ENCODE data around the gene ZNF500. TPM values are rescaled to one million over a fixed set of nuclear protein-coding genes. Genes with fewer than 3 reads are reported as not detected.

The ZNF500 gene
- total and polyA plus RNA-seq, 2 donors (not counting 3 experiments of a cell fraction or from before 2014, with no cell fraction given): 8.6 to 13.5 TPM

- H2AFZ ChIP-seq (ENCODE audit: low read depth, low read length): peak overlapping the region; percentile 96
- peak overlapping the region; percentile 1 for H3K9ac ChIP-seq (replicated peaks; ENCODE audit: extremely low read depth, insufficient read depth, low read length)
- peaks cover 2 to 7% of the 10 kb centered on the region in 2 experiments for H3K36me3 ChIP-seq (ENCODE audit: control insufficient read depth in 2 of 2, extremely low read depth in 1 of 2, insufficient read depth in 2 of 2, low read length in 2 of 2)
- H3K27ac ChIP-seq (ENCODE audit: insufficient read depth, low read depth, low read length): no peak overlapping the region
- H3K4me1 ChIP-seq (ENCODE audit: control insufficient read depth, extremely low read depth, insufficient read depth, low read length): peaks cover 7% of the 10 kb centered on the region
- DNase-seq (ENCODE audit: low read depth, low spot score): no peak
- ChIA-PET CTCF (interaction anchor here (2.1 kb wide), 1 partner anchor 13 kb away, joined by 5 read pairs; the partner anchor contains the start of gene SEPTIN12), POLR2A (interaction anchor here (1.1 kb wide), 1 partner anchor 19 kb away, joined by 3 read pairs; no protein-coding TSS in a partner anchor)
- TF ChIP-seq EZH2 (IDR thresholded peaks at IDR 0.05; ENCODE audit: borderline replicate concordance, low read depth, low read length, severe bottlenecking): no peak
- TF ChIP-seq POLR2A (IDR thresholded peaks at IDR 0.05; ENCODE audit: low read depth, low read length): no peak
- no peak for TF ChIP-seq POLR2AphosphoS5 (IDR thresholded peaks at IDR 0.05; ENCODE audit: insufficient read depth, low read depth, low read length)
- dilution Hi-C loops (cut with MboI; ENCODE audit: extremely low pct_ligation_motif_present, low sequenced_read_pairs) (no loop called here), intact Hi-C loops (cut with micrococcal nuclease) (no loop called here)
- no peaks in the 10 kb centered on the region for H4K20me1 ChIP-seq (replicated peaks; ENCODE audit: control insufficient read depth, extremely low read depth, insufficient read depth, low read length)
- no peaks in the 10 kb centered on the region for H3K79me2 ChIP-seq (ENCODE audit: control insufficient read depth, insufficient read depth, low read length)
- no peak for FAIRE-seq
- H3K4me3 ChIP-seq (replicated peaks in 1 of 3; ENCODE audit: insufficient read depth in 1 of 3, low read depth in 1 of 3, low read length in 3 of 3): peak overlapping the region; percentile 59 to 76 (median 60)
- no TSS peak for BruUV-seq (replicated peaks)
- no peaks in the 10 kb centered on the region for H3K9me3 ChIP-seq (replicated peaks; ENCODE audit: control insufficient read depth, insufficient read depth, low read length)
- no peaks in the 10 kb centered on the region for H3K27me3 ChIP-seq (ENCODE audit: control insufficient read depth in 2 of 2, insufficient read depth in 2 of 2, low read length in 2 of 2)
- H3K9me1 ChIP-seq (replicated peaks; ENCODE audit: control insufficient read depth, extremely low read depth, insufficient read depth, low read length): no peaks in the 10 kb centered on the region
- peak overlapping the region; percentile 12 for H3K4me2 ChIP-seq (ENCODE audit: insufficient read depth, low read length)
These were observed 34.3 kb upstream of the ZNF500 start for GRCh38 chr16:4801051-4801961.

GRCh38 chr16:4800290-4801041 lies 33.5 kb upstream of the ZNF500 start:
- no peak for TF ChIP-seq CTCF (IDR thresholded peaks at IDR 0.05; ENCODE audit: extremely low read depth in 1 of 2, insufficient read depth in 1 of 2, low read depth in 1 of 2, low read length in 2 of 2)
- no peak for TF ChIP-seq MYC (IDR thresholded peaks at IDR 0.05; ENCODE audit: low read depth, low read length)
- no peak for TF ChIP-seq POLR2A (IDR thresholded peaks at IDR 0.05; ENCODE audit: low read depth, low read length)
- TF ChIP-seq EZH2 (IDR thresholded peaks at IDR 0.05; ENCODE audit: borderline replicate concordance, low read depth, low read length, severe bottlenecking): no peak
- TF ChIP-seq JUN (IDR thresholded peaks at IDR 0.05; ENCODE audit: borderline replicate concordance, insufficient read depth, insufficient read length, low read depth): no peak
- TF ChIP-seq MAX (IDR thresholded peaks at IDR 0.05; ENCODE audit: insufficient read depth, insufficient read length): no peak
- no peak for TF ChIP-seq GATA2 (IDR thresholded peaks at IDR 0.05; ENCODE audit: insufficient read depth, insufficient read length, low read depth, low read length)
- no peak for TF ChIP-seq FOS (IDR thresholded peaks at IDR 0.05; ENCODE audit: borderline replicate concordance, insufficient read depth, low read length)
- TF ChIP-seq POLR2AphosphoS5 (IDR thresholded peaks at IDR 0.05; ENCODE audit: insufficient read depth, low read depth, low read length): no peak
- Histone ChIP-seq H2AFZ (ENCODE audit: low read depth, low read length) (no peak overlapping the region), H3K9ac (replicated peaks; ENCODE audit: extremely low read depth, insufficient read depth, low read length) (no peak overlapping the region), H3K27me3 (ENCODE audit: control insufficient read depth in 2 of 2, insufficient read depth in 2 of 2, low read length in 2 of 2) (no peaks in the 10 kb centered on the region), H3K27ac (ENCODE audit: insufficient read depth, low read depth, low read length) (no peak overlapping the region), H3K9me3 (replicated peaks; ENCODE audit: control insufficient read depth, insufficient read depth, low read length) (no peaks in the 10 kb centered on the region), H3K4me3 (replicated peaks in 1 of 3; ENCODE audit: insufficient read depth in 1 of 3, low read depth in 1 of 3, low read length in 3 of 3) (no peak overlapping the region), H4K20me1 (replicated peaks; ENCODE audit: control insufficient read depth, extremely low read depth, insufficient read depth, low read length) (no peaks in the 10 kb centered on the region), H3K4me2 (ENCODE audit: insufficient read depth, low read length) (no peak overlapping the region), H3K9me1 (replicated peaks; ENCODE audit: control insufficient read depth, extremely low read depth, insufficient read depth, low read length) (no peaks in the 10 kb centered on the region), H3K36me3 (ENCODE audit: control insufficient read depth in 2 of 2, extremely low read depth in 1 of 2, insufficient read depth in 2 of 2, low read length in 2 of 2) (peaks cover 0 to 5% of the 10 kb centered on the region in 2 experiments), H3K4me1 (ENCODE audit: control insufficient read depth, extremely low read depth, insufficient read depth, low read length) (peaks cover 7% of the 10 kb centered on the region), H3K79me2 (ENCODE audit: control insufficient read depth, insufficient read depth, low read length) (no peaks in the 10 kb centered on the region)
- no TSS peak for BruUV-seq (replicated peaks)
- DNase-seq (ENCODE audit: low read depth, low spot score) (no peak), FAIRE-seq (no peak)
- dilution Hi-C loops (cut with MboI; ENCODE audit: extremely low pct_ligation_motif_present, low sequenced_read_pairs) (no loop called here), intact Hi-C loops (cut with micrococcal nuclease) (no loop called here)
- POLR2A ChIA-PET: no interaction called here
- CTCF ChIA-PET: interaction anchor here (2.1 kb wide), 1 partner anchor 12 kb away, joined by 5 read pairs; the partner anchor contains the start of gene SEPTIN12
